Islet precursor cell (in vitro differentiated cells): Measurements from ENCODE around the gene MUSTN1.

Experiments used
- DNase-seq: peaks from one replicate; pipeline ENCODE4 v3.0.0-alpha.2; 2018

The MUSTN1 gene

DNA sequence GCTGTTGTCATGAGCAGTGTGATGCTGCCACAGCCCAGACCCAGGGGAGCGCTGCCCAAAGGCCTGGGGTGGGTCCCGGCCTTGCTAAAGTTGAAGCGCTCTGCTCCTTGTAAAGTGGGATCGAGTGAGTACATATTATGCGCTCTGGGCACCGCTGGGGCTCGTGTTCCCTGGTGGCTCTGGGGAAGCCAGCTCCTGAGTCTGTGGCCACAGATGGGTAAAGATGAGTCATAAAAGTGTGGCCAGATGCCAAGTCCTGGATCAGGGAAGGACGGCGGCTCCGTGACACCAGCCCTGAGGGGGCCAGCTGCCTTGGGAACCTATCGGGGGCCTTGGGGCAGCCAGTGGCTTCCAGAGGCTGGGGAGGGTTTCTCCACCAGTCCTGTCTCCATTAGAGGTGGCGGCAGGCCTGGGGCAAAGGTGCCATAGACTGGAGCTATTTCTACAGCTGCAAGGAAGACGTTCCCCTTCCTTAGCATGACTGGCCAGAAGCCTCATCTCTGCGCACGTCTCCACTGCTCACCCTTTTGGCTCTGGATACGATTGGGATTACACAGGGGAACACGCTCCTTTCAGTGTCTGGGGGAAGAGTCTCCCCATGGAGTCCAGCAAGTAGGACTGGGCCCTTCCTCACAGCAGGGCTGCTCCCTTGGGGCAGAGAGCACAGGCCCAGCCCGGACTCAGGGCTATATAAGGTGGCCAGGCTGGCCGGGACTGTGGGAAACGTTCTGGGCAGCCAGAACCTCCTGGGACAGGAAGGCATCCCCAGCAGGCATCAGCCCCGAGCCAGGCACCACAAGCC, 3.1 kb downstream of the MUSTN1 start:
- DNase-seq: no peak

DNA sequence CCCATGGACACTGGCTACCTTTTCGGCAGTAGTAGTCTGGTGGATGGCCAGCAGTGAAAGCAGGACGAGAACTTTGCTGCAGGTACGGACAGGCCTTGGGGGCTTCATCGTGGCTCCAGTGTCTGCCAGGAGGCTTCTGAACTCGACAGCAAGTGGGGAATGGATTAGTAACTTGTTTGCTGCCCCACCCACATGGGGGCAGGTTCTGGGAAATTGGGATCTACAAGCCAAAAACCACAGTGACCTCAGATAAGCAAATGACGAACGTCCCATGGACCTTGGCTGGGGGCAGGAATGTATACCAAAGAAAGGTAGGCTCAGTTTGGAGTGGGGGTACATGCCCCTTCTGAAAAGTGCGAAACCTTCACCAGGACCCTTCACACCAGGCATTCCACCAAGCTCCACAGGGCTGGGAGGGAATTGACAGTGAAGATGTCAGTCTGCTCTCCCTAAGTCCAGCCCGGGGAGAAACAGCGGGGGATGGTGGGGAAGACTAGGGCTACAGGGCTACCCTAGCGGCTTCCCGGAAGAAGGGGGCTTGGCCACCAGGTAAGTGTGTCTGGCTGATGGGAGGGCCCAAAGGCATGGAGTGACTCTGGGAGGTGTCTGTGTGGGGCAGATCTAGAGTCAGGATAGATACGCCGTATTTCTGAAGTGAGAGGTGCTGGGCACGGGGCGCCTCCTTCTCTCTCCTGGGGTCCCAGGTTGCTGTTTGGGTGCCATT, 4.1 kb downstream of the MUSTN1 start, which contains the start of gene ITIH4:
Gene ITIH4, minus strand, starts transcription at position 138 of the 724 bp plus-strand sequence. Its CDS starts 30 bp downstream, at position 108.
- no peak for DNase-seq

DNA sequence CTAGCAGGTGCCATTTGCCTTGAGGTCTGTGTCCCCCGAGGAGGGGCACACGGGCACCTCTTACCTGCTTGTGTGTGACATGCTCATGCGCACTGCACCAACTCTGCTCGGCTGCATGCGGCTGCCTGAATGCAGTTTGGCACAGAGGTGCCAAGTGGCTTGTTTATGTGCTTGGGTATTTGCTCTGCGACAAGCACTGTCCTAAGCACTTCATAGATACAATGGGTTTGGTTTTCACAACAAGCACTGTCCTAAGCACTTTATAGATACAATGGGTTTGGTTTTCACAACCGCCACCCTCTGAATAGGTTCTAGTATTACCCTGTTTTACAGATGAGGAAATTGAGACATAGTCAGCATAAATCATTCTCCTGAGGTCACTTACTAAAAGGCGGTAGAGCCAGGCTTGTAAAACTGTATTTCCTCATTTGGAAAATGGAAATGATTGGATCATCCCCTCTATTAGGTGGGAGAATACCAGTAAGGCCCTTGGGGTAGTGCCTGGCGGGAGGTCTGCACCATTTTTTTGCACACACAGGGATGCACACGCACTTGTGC, 4.8 kb downstream of the MUSTN1 start:
- DNase-seq: no peak

DNA sequence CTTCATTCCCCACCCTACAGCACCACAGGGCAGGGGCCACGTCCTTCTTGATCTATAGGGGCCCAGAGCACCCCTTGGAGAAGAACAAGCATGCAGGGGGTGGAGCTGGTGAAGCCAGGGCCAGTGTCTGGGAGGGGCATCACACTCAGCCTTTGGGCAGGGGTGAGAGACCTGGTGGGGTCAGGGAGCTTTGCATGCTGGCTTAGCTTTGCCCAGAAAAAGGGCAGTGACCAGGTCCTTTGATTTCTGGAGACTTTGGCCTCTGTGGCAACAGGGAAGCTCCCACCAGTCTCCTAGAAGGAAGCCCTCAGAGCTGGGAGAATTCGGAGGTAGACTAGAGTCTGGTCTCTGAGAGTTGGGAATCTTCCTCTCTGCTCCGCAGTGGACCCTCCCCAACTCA, 5.3 kb downstream of the MUSTN1 start:
- no peak for DNase-seq

DNA sequence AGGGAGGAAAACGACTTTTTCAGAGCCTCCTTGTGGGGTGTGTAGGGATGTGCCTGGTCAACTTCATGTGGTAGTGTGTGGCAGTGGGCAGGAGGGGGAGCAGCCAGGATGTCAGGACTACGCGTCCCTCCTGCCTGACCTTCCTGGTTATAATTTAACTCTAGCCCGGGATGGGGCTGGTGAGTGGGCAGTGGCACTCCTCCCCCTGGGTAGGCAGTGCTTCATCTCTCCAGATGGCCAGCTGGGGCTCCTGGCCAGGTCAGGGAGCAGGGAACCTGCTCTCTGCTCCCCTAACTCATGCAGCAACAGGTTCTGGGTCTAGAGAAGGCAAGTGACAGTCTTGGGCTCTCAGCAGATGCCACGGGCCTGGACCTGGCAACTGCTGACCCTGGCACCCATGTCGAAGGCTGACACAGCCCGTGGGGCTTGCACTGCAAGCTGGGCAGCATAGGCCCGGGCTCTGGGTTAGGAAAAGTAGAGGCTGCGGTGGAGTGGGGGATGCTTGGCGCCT, 6.9 kb downstream of the MUSTN1 start:
- DNase-seq: no peak

DNA sequence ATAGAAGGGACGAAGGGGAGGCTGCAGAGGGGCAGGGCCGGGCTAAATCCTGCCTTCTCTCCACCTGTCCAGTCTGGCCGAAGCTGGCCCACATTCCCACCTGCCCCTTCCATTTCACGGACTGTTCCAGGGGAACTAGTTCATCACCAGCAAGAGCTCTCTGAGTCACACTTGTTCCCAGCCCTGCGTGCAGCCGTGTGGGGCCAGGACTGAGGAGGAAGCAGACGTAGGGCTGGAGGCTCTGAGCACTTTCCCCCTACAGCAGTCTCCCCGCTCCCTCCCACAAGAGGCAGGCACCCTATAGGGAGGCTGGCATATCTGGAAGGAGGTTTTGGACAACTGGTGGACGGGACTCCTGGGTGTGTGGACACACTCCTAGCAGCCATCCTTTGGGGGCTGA, 7.4 kb downstream of the MUSTN1 start:
- no peak for DNase-seq

DNA sequence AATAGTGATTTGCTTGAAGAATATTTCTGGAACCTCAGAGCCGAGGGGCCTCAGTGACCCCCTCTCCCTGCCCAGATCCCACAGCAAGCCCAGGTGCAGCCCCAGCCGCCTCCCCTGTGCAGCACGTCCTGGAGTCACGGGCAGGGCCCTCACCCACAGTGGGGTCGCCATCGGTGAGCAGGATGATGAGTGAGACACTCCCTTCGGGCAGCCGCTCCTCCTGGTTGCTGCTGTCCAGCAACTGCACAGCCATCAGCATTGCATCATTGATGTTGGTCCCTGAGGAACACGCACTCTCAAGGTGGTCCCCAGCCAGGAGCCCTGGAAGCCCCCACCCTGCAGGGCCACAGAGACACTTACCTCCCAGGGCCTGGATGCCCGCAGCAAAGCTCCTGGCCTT, 10.8 kb downstream of the MUSTN1 start:
- no peak for DNase-seq

DNA sequence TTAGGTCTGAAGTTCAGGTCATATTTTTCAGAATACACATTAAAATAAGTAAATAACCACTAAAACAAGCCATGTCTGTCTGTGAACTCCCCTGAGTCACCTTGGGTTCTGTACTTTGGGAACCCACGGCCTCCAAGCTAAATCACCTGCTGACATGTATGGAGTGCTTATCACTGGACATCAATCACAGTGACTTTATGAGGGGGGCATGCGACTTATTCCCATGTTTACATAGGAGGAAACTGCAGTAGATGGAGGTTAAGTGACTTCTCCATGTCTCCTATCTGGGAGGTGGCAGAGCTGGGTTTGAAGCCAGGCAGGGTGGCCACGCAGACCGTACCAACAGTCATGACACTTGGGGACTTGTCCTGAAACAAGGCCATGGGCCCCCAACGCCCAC, 12.5 kb downstream of the MUSTN1 start:
- DNase-seq: no peak

DNA sequence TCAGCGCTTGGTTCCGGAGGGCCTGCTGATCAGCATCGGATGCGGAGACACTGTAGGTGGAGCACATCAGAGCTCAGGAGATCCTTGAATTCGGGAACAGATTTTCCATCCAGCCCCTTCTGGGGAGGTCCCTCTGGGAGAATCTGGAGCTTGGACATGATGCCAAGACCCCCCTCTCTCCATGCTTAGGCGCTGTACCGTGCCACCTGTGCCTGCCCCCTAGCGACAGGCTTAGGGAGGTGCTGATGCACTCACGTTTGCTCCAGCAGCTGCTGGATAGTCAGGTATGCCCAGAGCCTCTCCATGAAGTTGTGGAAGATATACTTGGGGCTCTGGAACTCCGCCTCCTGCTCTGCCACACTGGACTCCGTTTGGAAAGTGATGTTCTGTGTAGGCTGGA, 14.1 kb downstream of the MUSTN1 start:
- peak; percentile 74 for DNase-seq

DNA sequence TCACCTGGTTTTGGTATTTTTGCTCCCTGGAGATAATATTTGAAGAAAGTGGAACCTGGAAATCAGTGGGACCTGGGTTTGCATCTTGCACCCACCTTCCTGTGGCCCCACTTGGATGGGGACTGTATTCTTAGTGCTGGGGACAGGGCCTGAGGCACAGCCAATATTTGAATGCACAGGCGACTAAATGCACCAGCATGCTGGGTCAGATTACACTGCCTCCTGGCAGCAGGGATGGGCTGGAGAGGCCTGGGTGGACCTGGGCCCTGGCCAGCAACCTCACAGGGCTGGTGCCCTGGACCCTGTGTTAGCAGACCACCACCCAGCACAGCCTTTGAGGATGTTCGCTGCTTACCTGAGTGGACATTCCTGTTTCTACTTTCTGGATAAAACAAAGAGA, 14.9 kb downstream of the MUSTN1 start:
- DNase-seq: no peak

DNA sequence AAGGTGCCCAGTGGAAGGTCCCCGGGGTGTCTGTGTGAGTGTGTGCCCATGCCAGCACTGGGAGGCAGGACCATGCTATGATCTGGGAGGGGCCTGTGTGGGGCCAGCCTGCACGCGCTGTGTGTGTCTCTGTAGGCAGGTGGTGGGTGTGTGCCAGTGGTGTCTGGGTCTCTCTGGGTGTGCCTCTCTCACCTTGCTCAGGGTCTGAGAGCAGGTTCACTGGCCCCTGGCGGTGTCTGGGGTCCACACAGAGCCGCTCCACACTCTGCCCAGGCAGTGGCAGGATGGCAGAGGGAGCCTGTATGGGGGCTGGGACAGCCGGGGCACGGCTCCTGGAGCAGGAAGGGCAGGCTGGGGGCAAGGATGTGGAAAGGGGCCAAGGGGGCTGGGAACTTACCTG, 17.0 kb downstream of the MUSTN1 start:
- DNase-seq: no peak

DNA sequence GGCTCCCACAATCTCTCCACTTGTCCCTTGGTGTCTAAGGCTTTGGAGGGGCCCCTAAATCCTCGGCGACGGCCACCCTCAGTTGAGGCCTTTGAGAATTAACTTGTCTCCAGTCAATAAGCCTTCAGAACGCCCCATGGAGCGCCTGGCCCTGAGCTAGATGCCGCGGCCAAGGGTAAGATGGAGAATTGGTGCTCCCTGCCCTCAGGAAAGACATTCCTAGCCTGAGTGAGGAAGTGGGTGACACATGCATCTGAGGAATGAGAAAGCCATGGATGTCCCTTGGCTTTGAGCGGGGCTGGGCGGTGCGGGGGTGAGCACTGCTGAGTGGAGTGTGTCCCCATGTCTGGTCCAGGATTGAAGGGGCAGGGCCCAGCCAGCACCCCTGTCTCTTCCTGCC, 17.6 kb downstream of the MUSTN1 start:
- DNase-seq: no peak

DNA sequence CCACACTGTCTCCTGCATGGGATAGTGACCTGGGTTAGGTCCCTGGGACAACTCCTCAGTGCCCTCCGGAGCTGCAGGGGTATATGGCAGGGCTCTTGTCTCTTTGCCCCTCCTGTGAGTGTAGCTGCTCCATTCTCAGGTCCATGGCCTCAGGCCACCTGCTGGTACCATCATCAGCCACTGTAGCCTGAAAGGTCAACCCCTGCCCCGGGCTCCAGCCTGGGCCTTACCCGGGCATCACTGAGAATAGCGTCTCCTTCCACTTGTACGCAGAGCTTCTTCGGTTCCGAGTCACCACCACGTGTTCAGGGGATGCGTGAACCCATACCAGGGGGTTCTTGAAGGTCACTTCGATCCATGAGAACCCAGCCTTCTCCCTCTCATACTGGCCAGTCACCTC, 18.2 kb downstream of the MUSTN1 start:
- DNase-seq: no peak

DNA sequence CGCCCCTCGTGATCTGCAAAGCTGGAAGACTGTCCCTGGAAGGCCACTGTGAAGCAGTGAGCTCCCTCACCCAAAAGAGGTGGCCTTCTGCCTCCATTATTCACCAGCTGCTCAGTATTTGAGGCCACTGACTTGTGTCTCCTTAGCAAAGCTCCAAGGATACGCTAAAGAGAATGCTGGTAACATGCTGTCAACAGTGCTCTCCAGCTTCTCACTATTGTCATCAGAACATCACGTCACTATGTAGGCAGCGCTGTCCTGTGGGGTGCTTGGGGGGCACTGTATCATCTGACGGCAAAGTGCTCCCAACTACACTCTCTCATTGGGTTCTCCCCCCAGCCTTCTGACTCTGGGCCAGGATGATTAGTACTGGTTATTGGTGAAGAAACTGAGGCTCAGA, 18.6 kb downstream of the MUSTN1 start:
- no peak for DNase-seq

DNA sequence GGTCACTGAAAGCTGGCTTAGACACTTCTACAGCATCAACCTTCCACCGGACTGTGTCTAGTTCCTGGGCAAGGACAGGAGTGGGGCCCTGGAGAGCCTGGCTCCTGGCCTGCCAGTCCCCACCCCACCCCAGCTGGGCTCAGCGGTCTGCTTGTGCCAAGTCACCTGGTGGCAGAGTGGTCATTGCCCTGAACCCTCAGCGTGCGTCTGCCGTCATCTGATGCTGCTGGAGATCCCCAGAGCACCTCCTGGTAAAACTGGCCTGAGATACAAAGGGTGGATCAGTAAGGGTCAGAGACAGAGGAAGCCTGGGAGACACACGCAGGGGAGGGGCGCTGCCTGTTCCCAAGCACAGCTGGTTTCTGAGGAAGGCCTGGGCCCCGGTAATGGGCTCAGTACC, 21.0 kb downstream of the MUSTN1 start:
- DNase-seq: no peak

DNA sequence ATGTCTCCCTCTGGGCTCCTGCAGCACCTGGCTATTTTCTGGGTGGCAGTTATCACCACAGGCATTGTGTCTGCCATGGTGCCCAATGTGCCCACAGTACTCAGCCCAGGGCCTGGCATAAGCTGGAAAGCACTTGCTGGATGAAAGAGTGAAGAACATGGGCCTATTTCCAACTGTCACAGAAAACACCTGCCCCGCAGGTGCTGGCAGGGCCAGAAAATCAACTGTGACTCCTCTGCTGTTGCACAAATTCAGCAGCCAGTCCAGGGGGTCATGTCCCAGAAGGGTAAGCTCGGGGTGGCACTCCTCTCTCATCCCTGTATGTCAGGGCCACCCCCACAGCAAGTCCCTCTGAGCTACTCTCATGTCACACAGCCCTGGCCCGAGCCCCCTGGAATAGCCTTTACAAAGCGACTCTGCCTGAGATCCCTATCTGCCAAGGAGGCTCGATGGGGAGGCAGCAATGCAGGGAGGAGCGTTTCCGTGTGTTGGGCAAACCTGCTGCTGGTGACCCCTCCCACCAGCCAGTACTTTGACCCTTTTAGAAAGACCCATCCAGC, 23.3 kb downstream of the MUSTN1 start:
- DNase-seq: no peak

DNA sequence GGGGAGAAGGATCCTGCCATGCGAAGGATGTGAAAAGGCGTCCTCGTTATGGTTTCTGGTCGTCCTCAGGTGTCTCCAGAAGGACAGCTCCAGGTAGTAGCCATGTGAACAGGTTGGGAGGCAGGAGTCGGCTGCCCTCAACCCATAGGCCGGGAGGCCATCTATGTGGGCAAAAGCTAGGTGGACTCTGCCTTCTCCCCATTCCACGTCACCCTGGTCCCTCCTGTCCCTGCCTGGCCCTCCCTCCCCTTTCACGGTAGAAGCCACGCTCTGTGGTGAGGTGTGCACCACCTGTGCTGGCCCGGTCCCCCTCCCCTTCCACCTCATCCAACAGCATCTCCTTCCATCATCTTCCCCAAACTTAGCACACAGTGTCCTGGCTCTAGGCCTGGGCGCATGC, 23.9 kb downstream of the MUSTN1 start:
- no peak for DNase-seq

DNA sequence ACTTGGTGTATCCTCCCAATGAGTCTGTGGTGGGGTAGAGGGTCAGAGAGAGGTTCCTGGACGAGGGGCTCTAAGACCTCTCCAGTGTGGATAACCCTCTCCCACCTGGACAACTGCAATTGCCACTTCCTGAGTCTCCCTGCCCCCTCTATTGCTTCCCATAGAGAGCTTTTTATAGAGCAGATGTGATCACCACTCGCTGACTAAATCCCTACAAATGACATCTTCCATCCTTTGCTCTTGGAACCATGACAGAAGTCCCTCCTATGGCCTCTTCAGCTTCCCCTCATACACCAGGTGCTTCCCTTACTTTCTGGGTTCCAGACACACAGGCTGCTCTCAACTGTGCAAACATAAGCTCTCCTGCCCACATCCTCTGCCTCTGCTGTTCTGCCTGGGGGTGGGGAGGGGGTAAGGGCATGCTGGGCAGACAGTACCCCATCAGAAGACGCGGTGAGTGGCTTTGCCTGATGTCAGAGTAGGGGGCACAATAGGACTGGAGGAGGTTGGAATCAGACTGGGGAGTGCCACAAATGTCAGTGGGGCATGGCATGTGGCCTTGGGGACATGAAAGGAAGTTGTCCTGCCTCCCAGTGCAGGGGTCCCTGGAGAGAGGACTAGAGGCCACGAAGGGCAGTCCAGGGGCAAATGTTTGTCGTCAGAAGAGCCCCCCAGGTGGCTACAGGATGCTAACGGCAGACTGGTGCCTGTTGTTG, 25.0 kb downstream of the MUSTN1 start:
- no peak for DNase-seq

DNA sequence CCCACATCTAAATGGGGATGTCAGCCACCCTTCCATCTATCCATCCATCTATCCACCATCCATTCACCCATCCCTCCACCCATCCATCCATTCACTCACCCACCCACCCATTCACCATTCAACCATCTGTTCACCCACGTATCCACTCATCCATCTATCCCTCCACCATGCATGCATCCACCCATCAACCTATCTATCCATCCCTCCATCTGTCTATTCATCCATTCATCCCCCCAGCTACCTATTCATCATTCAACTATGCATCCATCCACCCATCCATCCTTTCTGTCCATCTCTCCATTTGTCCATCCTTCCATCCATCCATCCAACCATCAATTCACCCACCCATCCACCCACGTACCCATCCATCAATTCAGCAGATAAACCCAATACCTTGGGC, 25.7 kb downstream of the MUSTN1 start:
- no peak for DNase-seq

DNA sequence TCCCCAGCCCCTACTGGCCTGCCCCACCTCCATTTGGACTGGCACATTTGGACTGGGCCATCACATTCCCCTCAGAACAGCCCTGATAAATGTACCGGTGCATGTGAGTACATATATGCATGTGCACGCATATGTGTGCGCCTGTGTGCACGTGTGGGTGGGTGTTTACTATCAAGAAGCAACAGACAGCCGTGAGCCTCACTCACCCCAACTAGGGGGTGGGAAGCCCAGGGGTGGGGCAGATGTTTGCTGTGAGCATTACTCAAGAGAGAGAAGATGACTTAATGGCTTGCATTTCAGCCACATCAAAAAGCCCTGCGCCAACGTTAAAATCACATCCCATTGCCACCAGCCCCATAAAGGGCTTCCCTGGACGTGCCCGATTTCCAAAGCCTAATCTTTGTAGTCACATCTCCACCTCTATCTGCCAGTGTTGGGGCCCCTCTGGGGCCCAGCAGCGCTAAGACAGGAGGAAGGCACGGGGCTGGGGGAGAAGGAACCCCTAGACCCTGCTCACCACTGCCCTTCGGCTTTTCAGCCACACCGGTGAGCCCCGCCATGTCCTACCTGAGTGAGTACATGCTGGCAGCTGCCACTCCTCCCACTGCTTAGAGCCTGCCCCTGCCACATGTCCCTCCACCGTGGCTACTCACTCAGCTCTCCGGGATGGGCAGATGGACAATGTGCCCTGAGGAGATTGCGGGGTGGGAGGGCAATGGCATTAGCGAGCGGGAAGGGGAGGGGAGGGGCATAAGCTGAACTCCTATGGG, 29.4 kb downstream of the MUSTN1 start:
- no peak for DNase-seq

DNA sequence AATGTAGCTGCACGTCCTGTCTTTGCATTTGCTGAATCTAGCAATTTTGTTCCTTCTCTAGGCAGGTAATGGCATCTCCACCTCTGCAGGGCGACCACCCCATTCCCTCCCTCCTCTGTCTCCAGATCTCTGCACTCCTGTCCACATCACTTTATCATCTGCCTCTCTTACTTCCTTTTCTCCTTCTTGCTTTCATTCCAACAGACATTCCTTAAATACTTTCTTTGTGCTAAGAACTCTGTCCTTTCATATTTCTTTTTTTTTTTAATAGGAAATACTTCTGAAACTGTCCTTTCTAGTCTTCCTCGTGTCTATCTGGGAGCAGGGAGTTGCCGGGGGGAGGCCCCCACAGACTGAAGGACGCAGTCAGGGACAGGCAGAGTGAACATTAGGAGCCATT, 33.0 kb downstream of the MUSTN1 start:
- DNase-seq: no peak

DNA sequence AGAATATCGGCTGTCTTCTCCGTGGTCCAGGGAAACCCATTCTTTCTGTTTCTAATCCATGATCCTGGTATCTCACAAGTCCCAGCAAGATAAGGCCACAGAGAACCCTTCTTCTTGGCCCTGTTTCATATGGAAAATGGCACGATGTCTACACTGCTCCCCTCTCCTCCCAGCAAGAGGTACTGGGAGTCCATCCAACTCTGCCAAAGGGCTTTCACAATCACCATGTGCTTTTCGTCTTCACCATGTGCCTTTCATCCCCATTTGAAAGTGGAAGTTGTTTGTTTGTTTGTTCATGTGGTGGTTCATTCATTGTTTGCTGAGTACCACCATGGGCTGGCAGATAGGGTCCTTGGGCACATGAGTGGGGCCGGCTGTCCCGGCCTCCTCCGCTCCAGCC, 34.7 kb downstream of the MUSTN1 start:
- no peak for DNase-seq
